Heart left ventricle (tissue), 16 donors: Measurements from ENCODE around the gene DUSP16. TPM values are rescaled to one million over a fixed set of nuclear protein-coding genes. Genes with fewer than 3 reads are reported as not detected.
A peak's percentile ranks its signal among the peaks of the same experiment; 100 is the strongest.

ENCODE experiments used
- ATAC-seq, 4 donors: fragments of 200-7000 bp; cut with Tn5 transposase; one replicate each; pipeline ENCODE4 v1.9.1; 2020 to 2022; ENCODE audit warnings: moderate library complexity in 4 of 4, mild to moderate bottlenecking in 3 of 4, moderate number of reproducible peaks in 1 of 4
- DNase-seq, 5 donors: peaks; one replicate each; pipeline ENCODE4 v3.0.0-alpha.2; 2020
- H3K27ac ChIP-seq, 12 donors: fragments of 200-600 bp; sonication (generic) in 4 of 12; one replicate each; pipeline versions ENCODE4 v1.5.0 to v1.8.0; 2016 to 2022; ENCODE audit warnings: mild to moderate bottlenecking in 2 of 12
- H3K27me3 ChIP-seq, 9 donors: fragments of 200-600 bp; sonication (generic) in 2 of 9; one replicate each; pipeline versions ENCODE4 v1.5.1 to v1.8.0; 2016 to 2022; ENCODE audit warnings: mild to moderate bottlenecking in 3 of 9
- H3K36me3 ChIP-seq, 9 donors: fragments of 200-600 bp; sonication (generic) in 2 of 9; one replicate each; pipeline versions ENCODE4 v1.5.0 to v1.8.0; 2018 to 2022; ENCODE audit warnings: mild to moderate bottlenecking in 2 of 9
- H3K4me1 ChIP-seq, 12 donors: fragments of 200-600 bp; sonication (generic) in 4 of 12; one replicate each; pipeline versions ENCODE4 v1.5.0 to v1.8.0; 2016 to 2022; ENCODE audit warnings: mild to moderate bottlenecking in 3 of 12
- H3K4me3 ChIP-seq, 12 donors: fragments of 200-600 bp; sonication (generic) in 4 of 12; one replicate each; pipeline versions ENCODE4 v1.5.0 to v1.8.0; 2017 to 2022; ENCODE audit warnings: mild to moderate bottlenecking in 9 of 12, moderate library complexity in 4 of 12
- H3K9me3 ChIP-seq, 12 donors: fragments of 200-600 bp; sonication (generic) in 4 of 12; one replicate each; pipeline versions ENCODE4 v1.5.0 to v1.8.0; 2016 to 2022; ENCODE audit warnings: mild to moderate bottlenecking in 1 of 12
- CTCF ChIP-seq, 12 donors: fragments of 200-600 bp; sonication (generic) in 4 of 12; IDR thresholded peaks; one replicate each; pipeline versions ENCODE4 v1.5.0 to v1.8.0; 2018 to 2022; ENCODE audit warnings: antibody characterized with exemption in 12 of 12, mild to moderate bottlenecking in 5 of 12
- POLR2A ChIP-seq, 2 donors: fragments of 450-650 bp; IDR thresholded peaks; one replicate each; pipeline ENCODE4 v1.6.1; 2017; ENCODE audit warnings: antibody characterized with exemption in 2 of 2, mild to moderate bottlenecking in 2 of 2, moderate library complexity in 2 of 2
- WGBS, 4 donors: extraction: QIAGEN DNeasy Blood & Tissue Kit in 2 of 4; methylation state at CpG; one replicate each; pipeline versions ENCODE4 v1.1.5 to v1.1.7; 2013 to 2018; 5-methylcytosine and 5-hydroxymethylcytosine counted together
- intact Hi-C, 10 donors: fragments of 100-400 bp; cut with DNase I; formaldehyde crosslinking; loops; one replicate each; pipeline versions ENCODE4 v1.11.1 to v1.14.2; 2022
- polyA plus RNA-seq, 2 donors: library from polyadenylated mRNA; stranded (reverse); fragments of 200-250 nt; gene quantifications; one replicate each; pipeline ENCODE4 v1.2.3, GENCODE V29; 2013
- total RNA-seq, 9 donors: library from RNA; depleted of rRNA in 2 of 9; stranded (reverse); fragments of >200 nt in 2 of 9; fragmentation: NEBNext Ultra II Directional in 3 of 9; extraction: Animal tissue kit (Norgen Biotek cat#: 25700) in 3 of 9; gene quantifications; one replicate each; pipeline versions ENCODE4 v1.1.0 to v1.2.4, GENCODE V29; 2016 to 2023
- donor health status: ischemic (EF 13 %, LVEDD 7.1; RV severe dilation, severe dysfunction).
- donor health status: healthy with polysubstance abuse.
- donor health status: DM: no; HTN: yes; CAD: no.
- donor health status: DM: no; HTN: no; CAD: no.
- donor health status: ischemic (EF 25% LVEDD 6.9; RV normal size, moderate dysfunction).
- donor health status: ischemic (EF 25% LVEDD 5.7; RV mildly dilated, moderate dysfunction).
- donor health status: healthy.
- donor health status: DM: yes; HTN: yes; CAD: no.
- donor health status: ischemic (EF 35%, LVEDD 5.7; RV mildly dilated, moderate dysfunction).
- donor health status: nonischemic (EF 11% LVEDD 7.7; RV severe dilation, severe dysfunction).
- donor health status: DM: yes; HTN: yes; CAD: no.
- donor health status: PGD.
- donor health status: ischemic (EF 29% LVEDD 5.4; RV normal size, mild dysfunction).
- donor health status: nonischemic (EF 23%, LVEDD 6.1; RV moderate dilation, normal function).

Gene DUSP16
- total and polyA plus RNA-seq, 11 donors, result 2.5 to 24.7 (median 15.1) TPM

- 63 to 86% (median 65%) methylated on average over 3 of the region's 3 CpGs for WGBS, 4 donors
- Histone ChIP-seq H3K36me3 (peaks cover 0 to 21% (median 0%) of the 10 kb centered on the region in 9 donors), H3K4me3 (no peak overlapping the region), H3K4me1 (peaks cover 6 to 61% (median 34%) of the 10 kb centered on the region in 12 donors), H3K9me3 (no peaks in the 10 kb centered on the region), H3K27ac (no peak overlapping the region), H3K27me3 (no peaks in the 10 kb centered on the region)
- intact Hi-C loops, result no loop called here
- ATAC-seq (no peak), DNase-seq (no peak)
- TF ChIP-seq POLR2A (IDR thresholded peaks at IDR 0.05) (no peak), CTCF (IDR thresholded peaks at IDR 0.05) (no peak)
Observed at GRCh38 chr12:12511021-12511783, 51.5 kb downstream of the DUSP16 start.

GRCh38 chr12:12510551-12510950 lies 52.1 kb downstream of the DUSP16 start:
- DNase-seq (no peak), ATAC-seq (no peak)
- Histone ChIP-seq H3K27ac (peak overlapping the region in 1 of 12 donors; percentile 12), H3K4me1 (peaks cover 6 to 66% (median 39%) of the 10 kb centered on the region in 12 donors), H3K9me3 (no peaks in the 10 kb centered on the region), H3K4me3 (no peak overlapping the region), H3K36me3 (peaks cover 0 to 16% (median 0%) of the 10 kb centered on the region in 9 donors), H3K27me3 (no peaks in the 10 kb centered on the region)
- WGBS, 4 donors, result 96 to 99% (median 98%) methylated on average over 2 of the region's 2 CpGs
- TF ChIP-seq POLR2A (IDR thresholded peaks at IDR 0.05) (no peak), CTCF (IDR thresholded peaks at IDR 0.05) (no peak)
- intact Hi-C loops, result no loop called here

- intact Hi-C loops, result no loop called here
- peaks cover 6 to 70% (median 44%) of the 10 kb centered on the region in 12 donors for H3K4me1 ChIP-seq
- WGBS, 4 donors, result 82 to 91% (median 89%) methylated on average over 2 of the region's 2 CpGs
- no peaks in the 10 kb centered on the region for H3K9me3 ChIP-seq
- H3K27me3 ChIP-seq, result no peaks in the 10 kb centered on the region
- TF ChIP-seq CTCF (IDR thresholded peaks at IDR 0.05) (no peak), POLR2A (IDR thresholded peaks at IDR 0.05) (no peak)
- no peak overlapping the region for H3K4me3 ChIP-seq
- H3K36me3 ChIP-seq, result peaks cover 0 to 16% (median 0%) of the 10 kb centered on the region in 9 donors
- H3K27ac ChIP-seq, result peak overlapping the region in 4 of 12 donors; percentile 7 to 13 (median 10)
- ATAC-seq (no peak), DNase-seq (no peak)
Observed at GRCh38 chr12:12510141-12510540, 52.5 kb downstream of the DUSP16 start.

GRCh38 chr12:12508612-12509011 lies 54.1 kb downstream of the DUSP16 start:
- Histone ChIP-seq H3K9me3 (no peaks in the 10 kb centered on the region), H3K27ac (peak overlapping the region in 2 of 12 donors; percentile 12 to 13), H3K27me3 (no peaks in the 10 kb centered on the region), H3K4me1 (peaks cover 6 to 76% (median 47%) of the 10 kb centered on the region in 12 donors), H3K4me3 (no peak overlapping the region), H3K36me3 (peaks cover 0 to 6% (median 0%) of the 10 kb centered on the region in 9 donors)
- no peak for TF ChIP-seq CTCF (IDR thresholded peaks at IDR 0.05)
- TF ChIP-seq POLR2A (IDR thresholded peaks at IDR 0.05), result no peak
- intact Hi-C loops, result loop anchor here in 6 of 10 donors (5.0 to 10.0 kb wide), 4 partner anchors 34 to 209 kb away; partner anchors contain the start of genes DUSP16 (in 6 of the 6) and CDKN1B (in 1 of the 6)
- ATAC-seq (no peak), DNase-seq (no peak)
- 94 to 98% (median 97%) methylated on average over 2 of the region's 2 CpGs for WGBS, 4 donors
